ENCODE data around the gene PKDREJ. TPM values are rescaled to one million over a fixed set of nuclear protein-coding genes. Genes with fewer than 3 reads are reported as not detected.
"Not testable (repeated sequence)": the region's sequence is repeated elsewhere in the genome, so short reads cannot be mapped to it uniquely, and the experiment has no call there.

PKDREJ gene
- under 1 TPM in 9 of 10 donors, not detected in 1; 0.05 to 0.23 (median 0.13) TPM for total RNA-seq
- polyA plus RNA-seq, result under 1 TPM; 0.01 to 0.07 TPM
- long read RNA-seq, donor 1, result 0 reads
- long read RNA-seq, donor 2, full-length matches to known transcripts, result 1 of 1 reads
- long read RNA-seq, donor 2, partial matches to known transcripts, result 0 of 1 reads
- long read RNA-seq, donor 2, other reads (novel, unspliced or antisense), result 0 of 1 reads
- long read RNA-seq, donor 3, result 0 reads

GRCh38 chr22:46263216-46263590 is at the start of gene PKDREJ:
Gene PKDREJ, minus strand, starts transcription at chr22:46263343. Its CDS starts 21 bp downstream, at chr22:46263322.
- no peak for ATAC-seq
- H3K27me3 ChIP-seq, result peaks cover 0 to 19% (median 0%) of the 10 kb centered on the region in 7 donors
- no peaks in the 10 kb centered on the region for H3K36me3 ChIP-seq
- peaks cover 0 to 31% (median 15%) of the 10 kb centered on the region in 9 donors for H3K4me1 ChIP-seq
- DNase-seq, result no peak
- H3K9me3 ChIP-seq, result peaks cover 0 to 6% (median 0%) of the 10 kb centered on the region in 11 donors
- H3K4me3 ChIP-seq, result peak within 1 kb of the TSS in 8 of 10 donors; percentile 5 to 39 (median 26)
- TF ChIP-seq CTCF (IDR thresholded peaks at IDR 0.05), result no peak
- WGBS, 2 donors, result 44 to 45% methylated on average over 26 to 29 of the region's 30 CpGs
- no peak within 1 kb of the TSS for H3K27ac ChIP-seq
- intact Hi-C loops (cut with DNase I), result no loop called here

GRCh38 chr22:46312848-46313247 is 49.7 kb upstream of the PKDREJ start:
- intact Hi-C loops (cut with DNase I), result loop anchor here in 6 of 10 donors (2.0 to 10.0 kb wide), 4 partner anchors 184 to 321 kb away; no protein-coding TSS in a partner anchor
- not testable (repeated sequence) for H3K27me3 ChIP-seq, H3K4me3 ChIP-seq, DNase-seq, H3K27ac ChIP-seq, ATAC-seq, H3K9me3 ChIP-seq
- Histone ChIP-seq H3K36me3 (peaks cover 0 to 62% (median 0%) of the 10 kb centered on the region in 9 donors), H3K4me1 (peaks cover 0 to 10% (median 0%) of the 10 kb centered on the region in 9 donors)
- 94 to 97% methylated on average over 2 of the region's 2 CpGs for WGBS, 2 donors

GRCh38 chr22:46312056-46312455 is 48.9 kb upstream of the PKDREJ start:
- Histone ChIP-seq H3K27me3 (no peaks in the 10 kb centered on the region), H3K9me3 (no peaks in the 10 kb centered on the region), H3K4me1 (peaks cover 0 to 10% (median 0%) of the 10 kb centered on the region in 9 donors), H3K4me3 (no peak overlapping the region), H3K36me3 (peaks cover 0 to 54% (median 0%) of the 10 kb centered on the region in 9 donors), H3K27ac (no peak overlapping the region)
- DNase-seq, result no peak
- ATAC-seq, result no peak
- no peak for TF ChIP-seq CTCF (IDR thresholded peaks at IDR 0.05)
- intact Hi-C loops (cut with DNase I), result loop anchor here in 6 of 10 donors (2.0 to 10.0 kb wide), 4 partner anchors 183 to 320 kb away; no protein-coding TSS in a partner anchor
- WGBS, 2 donors, result 97% methylated on average over 8 of the region's 8 CpGs

GRCh38 chr22:46309526-46310085 is 46.5 kb upstream of the PKDREJ start:
- peak in 1 of 2 donors; percentile 36 for DNase-seq
- intact Hi-C loops (cut with DNase I), result loop anchor here in 6 of 10 donors (5.0 to 10.0 kb wide), 3 partner anchors 312 to 317 kb away; no protein-coding TSS in a partner anchor
- H3K27ac ChIP-seq, result peak overlapping the region in 2 of 10 donors; percentile 5 to 28

More at GRCh38 chr22:46309526-46310085, 46.5 kb upstream of the PKDREJ start:
- WGBS, 2 donors, result 70 to 85% methylated on average over 15 of the region's 15 CpGs
- H3K36me3 ChIP-seq, result peaks cover 0 to 33% (median 0%) of the 10 kb centered on the region in 9 donors
- peaks cover 0 to 10% (median 0%) of the 10 kb centered on the region in 9 donors for H3K4me1 ChIP-seq
- no peak overlapping the region for H3K4me3 ChIP-seq
- no peaks in the 10 kb centered on the region for H3K9me3 ChIP-seq
- no peaks in the 10 kb centered on the region for H3K27me3 ChIP-seq
- no peak for TF ChIP-seq CTCF (IDR thresholded peaks at IDR 0.05)
- peak; percentile 67 to 89 (median 77) for ATAC-seq

Data from heart right ventricle (tissue), 16 donors.